ENCODE data around the gene VPS45. TPM values are rescaled to one million over a fixed set of nuclear protein-coding genes. Genes with fewer than 3 reads are reported as not detected.

VPS45 gene
- total RNA-seq, 1 experiment from 2014 or later = 51.3 TPM

GRCh38 chr1:150083907-150084306 lies 16.3 kb downstream of the VPS45 start:
- Histone ChIP-seq H3K36me3 (ENCODE audit: insufficient read depth, low read length, poor library complexity, severe bottlenecking) (peaks cover 42% of the 10 kb centered on the region), H3K4me1 (ENCODE audit: insufficient read depth, low read length, poor library complexity, severe bottlenecking) (peaks cover 20% of the 10 kb centered on the region), H3K4me3 (ENCODE audit: low read depth, low read length, poor library complexity, severe bottlenecking) (no peak overlapping the region), H3K27ac (ENCODE audit: low read depth, low read length, poor library complexity, severe bottlenecking) (peak overlapping the region; percentile 63), H3K9me3 (ENCODE audit: low read depth, low read length, poor library complexity, severe bottlenecking) (no peaks in the 10 kb centered on the region), H3K27me3 (replicated peaks; ENCODE audit: insufficient read depth, low read depth, low read length, poor library complexity) (no peaks in the 10 kb centered on the region)
- CTCF ChIA-PET = no interaction called here
- POLR2A ChIA-PET (ENCODE audit: low non-redundant PET) = no interaction called here
- intact Hi-C loops (cut with micrococcal nuclease; ENCODE audit: unreplicated experiment) = no loop called here
- no peak for DNase-seq (ENCODE audit: low spot score)
- no TSS peak for BruUV-seq (replicated peaks)
- TF ChIP-seq, protein P1, sequence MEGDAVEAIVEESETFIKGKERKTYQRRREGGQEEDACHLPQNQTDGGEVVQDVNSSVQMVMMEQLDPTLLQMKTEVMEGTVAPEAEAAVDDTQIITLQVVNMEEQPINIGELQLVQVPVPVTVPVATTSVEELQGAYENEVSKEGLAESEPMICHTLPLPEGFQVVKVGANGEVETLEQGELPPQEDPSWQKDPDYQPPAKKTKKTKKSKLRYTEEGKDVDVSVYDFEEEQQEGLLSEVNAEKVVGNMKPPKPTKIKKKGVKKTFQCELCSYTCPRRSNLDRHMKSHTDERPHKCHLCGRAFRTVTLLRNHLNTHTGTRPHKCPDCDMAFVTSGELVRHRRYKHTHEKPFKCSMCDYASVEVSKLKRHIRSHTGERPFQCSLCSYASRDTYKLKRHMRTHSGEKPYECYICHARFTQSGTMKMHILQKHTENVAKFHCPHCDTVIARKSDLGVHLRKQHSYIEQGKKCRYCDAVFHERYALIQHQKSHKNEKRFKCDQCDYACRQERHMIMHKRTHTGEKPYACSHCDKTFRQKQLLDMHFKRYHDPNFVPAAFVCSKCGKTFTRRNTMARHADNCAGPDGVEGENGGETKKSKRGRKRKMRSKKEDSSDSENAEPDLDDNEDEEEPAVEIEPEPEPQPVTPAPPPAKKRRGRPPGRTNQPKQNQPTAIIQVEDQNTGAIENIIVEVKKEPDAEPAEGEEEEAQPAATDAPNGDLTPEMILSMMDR (conservative IDR thresholded peaks at IDR 0.05; ENCODE audit: low read depth, low read length) = no peak
- no peak for TF ChIP-seq EZH2 (IDR thresholded peaks at IDR 0.05; ENCODE audit: borderline replicate concordance, low read depth, low read length, poor library complexity, severe bottlenecking)

DNA sequence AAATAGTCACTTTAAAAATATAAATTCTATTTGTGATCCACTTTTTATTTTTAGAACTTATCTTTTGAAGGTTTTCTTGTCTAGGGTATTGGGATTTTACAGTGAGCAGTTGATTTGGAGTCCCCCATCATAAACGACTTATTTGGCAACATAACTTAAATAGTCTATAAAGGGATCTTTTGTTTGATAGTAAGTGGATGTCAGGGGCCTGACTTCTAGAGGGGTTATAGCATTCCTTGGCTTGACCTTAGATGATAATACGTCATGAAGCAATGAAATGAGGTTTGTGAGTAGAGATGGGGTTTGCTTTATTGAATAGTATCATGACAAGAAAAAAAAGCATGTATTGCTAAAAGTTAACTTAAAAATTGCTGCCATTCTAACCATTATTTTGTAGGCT lies 17.8 kb downstream of the VPS45 start:
- TF ChIP-seq, protein P1 (conservative IDR thresholded peaks at IDR 0.05; ENCODE audit: low read depth, low read length) = no peak
- no peak for TF ChIP-seq EZH2 (IDR thresholded peaks at IDR 0.05; ENCODE audit: borderline replicate concordance, low read depth, low read length, poor library complexity, severe bottlenecking)
- Histone ChIP-seq H3K27me3 (replicated peaks; ENCODE audit: insufficient read depth, low read depth, low read length, poor library complexity) (no peaks in the 10 kb centered on the region), H3K9me3 (ENCODE audit: low read depth, low read length, poor library complexity, severe bottlenecking) (no peaks in the 10 kb centered on the region), H3K36me3 (ENCODE audit: insufficient read depth, low read length, poor library complexity, severe bottlenecking) (peaks cover 45% of the 10 kb centered on the region), H3K27ac (ENCODE audit: low read depth, low read length, poor library complexity, severe bottlenecking) (no peak overlapping the region), H3K4me1 (ENCODE audit: insufficient read depth, low read length, poor library complexity, severe bottlenecking) (peaks cover 20% of the 10 kb centered on the region), H3K4me3 (ENCODE audit: low read depth, low read length, poor library complexity, severe bottlenecking) (no peak overlapping the region)
- DNase-seq (ENCODE audit: low spot score) = no peak
- intact Hi-C loops (cut with micrococcal nuclease; ENCODE audit: unreplicated experiment) = no loop called here
- POLR2A ChIA-PET (ENCODE audit: low non-redundant PET) = no interaction called here
- CTCF ChIA-PET = no interaction called here
- no TSS peak for BruUV-seq (replicated peaks)

- DNase-seq (ENCODE audit: low spot score) = no peak
- no peak overlapping the region for H3K4me3 ChIP-seq (ENCODE audit: low read depth, low read length, poor library complexity, severe bottlenecking)
- H3K36me3 ChIP-seq (ENCODE audit: insufficient read depth, low read length, poor library complexity, severe bottlenecking) = peaks cover 29% of the 10 kb centered on the region
- no TSS peak for BruUV-seq (replicated peaks)
- ChIA-PET CTCF (no interaction called here), POLR2A (ENCODE audit: low non-redundant PET) (no interaction called here)
- no peak overlapping the region for H3K27ac ChIP-seq (ENCODE audit: low read depth, low read length, poor library complexity, severe bottlenecking)
- peaks cover 20% of the 10 kb centered on the region for H3K4me1 ChIP-seq (ENCODE audit: insufficient read depth, low read length, poor library complexity, severe bottlenecking)
- H3K27me3 ChIP-seq (replicated peaks; ENCODE audit: insufficient read depth, low read depth, low read length, poor library complexity) = no peaks in the 10 kb centered on the region
- TF ChIP-seq, protein P1 (conservative IDR thresholded peaks at IDR 0.05; ENCODE audit: low read depth, low read length) = no peak
- TF ChIP-seq EZH2 (IDR thresholded peaks at IDR 0.05; ENCODE audit: borderline replicate concordance, low read depth, low read length, poor library complexity, severe bottlenecking) = no peak
- H3K9me3 ChIP-seq (ENCODE audit: low read depth, low read length, poor library complexity, severe bottlenecking) = no peaks in the 10 kb centered on the region
- intact Hi-C loops (cut with micrococcal nuclease; ENCODE audit: unreplicated experiment) = no loop called here
Measured at GRCh38 chr1:150087415-150087814, 19.8 kb downstream of the VPS45 start.
